Esophagus muscularis mucosa (tissue), 4 donors: ENCODE data around the gene CDC42EP2. TPM values are rescaled to one million over a fixed set of nuclear protein-coding genes. Genes with fewer than 3 reads are reported as not detected.

Experiments used
- DNase-seq: peaks from one replicate; pipeline ENCODE4 v3.0.0-alpha.2; 2017; ENCODE audit errors: extremely low spot score
- H3K27ac ChIP-seq, 4 donors: fragments of 200-600 bp; sonication (generic); replicated peaks in 1 of 4; 1 replicate in 3 of 4; 2 replicates in 1 of 4; pipeline ENCODE4 v1.5.1; 2016 to 2019; ENCODE audit warnings: mild to moderate bottlenecking in 1 of 4
- H3K27me3 ChIP-seq, 4 donors: fragments of 200-600 bp; sonication (generic); one replicate each; pipeline versions ENCODE4 v1.5.1 to v1.6.0; 2016 to 2019
- H3K36me3 ChIP-seq, 4 donors: fragments of 200-600 bp; sonication (generic); one replicate each; pipeline ENCODE4 v1.5.1; 2016 to 2019
- H3K4me1 ChIP-seq, 4 donors: fragments of 200-600 bp; sonication (generic); one replicate each; pipeline ENCODE4 v1.5.1; 2016 to 2019
- H3K4me3 ChIP-seq, 4 donors: fragments of 200-600 bp; sonication (generic); 1 replicate in 2 of 4; 2 replicates in 2 of 4; pipeline ENCODE4 v1.5.1; 2016 to 2019; ENCODE audit warnings: mild to moderate bottlenecking in 4 of 4, moderate library complexity in 1 of 4
- H3K9me3 ChIP-seq, 4 donors: fragments of 200-600 bp; sonication (generic); 1 replicate in 3 of 4; 2 replicates in 1 of 4; pipeline ENCODE4 v1.5.1; 2016 to 2019
- CTCF ChIP-seq, 3 experiments: fragments of 200-600 bp in 2 of 3; fragments of 450-650 bp in 1 of 3; sonication (generic) in 2 of 3; IDR thresholded peaks; one replicate each; pipeline ENCODE4 v1.5.1; 2017 to 2019; ENCODE audit warnings: antibody characterized with exemption in 3 of 3, mild to moderate bottlenecking in 2 of 3, moderate library complexity in 1 of 3
- EP300 ChIP-seq: sonication (generic); formaldehyde crosslinking; IDR thresholded peaks from one replicate; pipeline ENCODE4 v1.6.1; 2017; ENCODE audit warnings: antibody characterized with exemption
- POLR2A ChIP-seq: fragments of 450-650 bp; IDR thresholded peaks from one replicate; pipeline ENCODE4 v1.6.1; 2017; ENCODE audit warnings: antibody characterized with exemption, moderate library complexity, mild to moderate bottlenecking, low read depth
- POLR2AphosphoS5 ChIP-seq, 2 donors: sonication (generic); formaldehyde crosslinking; IDR thresholded peaks; one replicate each; pipeline ENCODE4 v1.6.1; 2017; ENCODE audit warnings: antibody characterized with exemption in 2 of 2
- WGBS: methylation state at CpG from one replicate; pipeline ENCODE4 v1.1.5; 2018; 5-methylcytosine and 5-hydroxymethylcytosine counted together
- intact Hi-C: fragments of 100-400 bp; cut with DNase I; formaldehyde crosslinking; loops from one replicate; pipeline ENCODE4 v1.15.1; 2023
- total RNA-seq, 4 donors: library from RNA; depleted of rRNA; stranded (reverse); fragments of >200 nt; gene quantifications; one replicate each; pipeline versions ENCODE4 v1.1.0 to v1.2.1, GENCODE V29; 2016

CDC42EP2 gene
- total RNA-seq, 4 donors from 2014 or later, result 39.9 to 90.1 (median 54.4) TPM

DNA sequence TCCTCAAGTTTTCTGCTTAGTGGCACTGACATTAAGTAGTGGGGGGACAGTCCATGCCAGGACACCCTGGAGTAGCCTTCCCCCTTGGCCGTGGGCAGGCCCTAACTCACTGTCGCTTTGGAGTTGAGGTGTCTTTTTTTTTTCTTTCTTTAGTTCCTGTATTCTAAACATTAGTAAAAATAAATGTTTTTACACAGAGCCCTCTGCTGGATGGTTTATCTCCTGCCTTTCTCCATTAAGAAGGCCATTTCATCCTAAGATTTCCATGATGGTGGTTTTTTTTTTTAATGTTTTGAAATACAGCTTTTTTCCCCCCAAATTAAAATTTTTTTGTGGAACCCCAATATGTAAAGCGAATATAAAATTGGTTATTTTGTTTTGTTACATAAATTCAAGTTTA is 38.1 kb downstream of the CDC42EP2 start:
- DNase-seq, result no peak
- H3K27ac ChIP-seq, result no peak overlapping the region
- no peak overlapping the region for H3K4me3 ChIP-seq
- no peaks in the 10 kb centered on the region for H3K9me3 ChIP-seq
- peaks cover 27 to 30% (median 27%) of the 10 kb centered on the region in 4 donors for H3K4me1 ChIP-seq
- H3K36me3 ChIP-seq, result peaks cover 46 to 50% (median 49%) of the 10 kb centered on the region in 4 donors
- 66% methylated on average over 3 of the region's 3 CpGs for WGBS
- peaks cover 0 to 9% (median 0%) of the 10 kb centered on the region in 4 donors for H3K27me3 ChIP-seq
- TF ChIP-seq CTCF (IDR thresholded peaks at IDR 0.05) (peak in 2 of 3 experiments; percentile 19 to 36), EP300 (no peak)
- intact Hi-C loops, result no loop called here

DNA sequence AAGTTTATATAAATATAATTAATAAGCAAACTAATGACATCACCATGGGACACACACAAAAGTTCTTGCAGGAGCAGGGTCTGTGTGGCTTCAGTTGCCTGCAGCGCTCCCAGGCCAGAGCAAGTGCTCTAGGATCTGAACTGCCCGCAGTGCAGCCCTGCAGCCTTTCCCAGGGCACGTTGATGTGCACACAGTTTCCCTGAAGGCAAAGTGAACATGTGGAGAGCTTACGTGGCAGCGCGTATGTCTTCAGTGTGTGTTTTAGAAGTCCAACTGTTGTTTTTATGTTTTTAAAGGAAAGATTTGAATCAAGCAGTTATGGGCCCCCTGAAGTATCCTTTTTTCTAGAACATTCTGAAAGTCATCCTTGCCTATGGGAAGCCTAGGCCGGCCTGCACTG is 38.7 kb downstream of the CDC42EP2 start:
- H3K27me3 ChIP-seq, result peaks cover 0 to 9% (median 0%) of the 10 kb centered on the region in 4 donors
- intact Hi-C loops, result no loop called here
- no peak for DNase-seq
- H3K4me1 ChIP-seq, result peaks cover 27 to 30% (median 27%) of the 10 kb centered on the region in 4 donors
- H3K4me3 ChIP-seq, result peak overlapping the region in 1 of 4 donors; percentile 87
- TF ChIP-seq POLR2AphosphoS5 (IDR thresholded peaks at IDR 0.05), result no peak
- no peak for TF ChIP-seq POLR2A
- TF ChIP-seq EP300, result no peak
- TF ChIP-seq CTCF (IDR thresholded peaks at IDR 0.05), result no peak
- WGBS, result 72% methylated on average over 7 of the region's 7 CpGs
- H3K27ac ChIP-seq, result peak overlapping the region; percentile 71 to 83 (median 78)
- no peaks in the 10 kb centered on the region for H3K9me3 ChIP-seq
- H3K36me3 ChIP-seq, result peaks cover 40 to 44% (median 43%) of the 10 kb centered on the region in 4 donors

- peak overlapping the region; percentile 69 to 87 (median 78) for H3K4me3 ChIP-seq
- 18% methylated on average over 16 of the region's 16 CpGs for WGBS
- H3K27me3 ChIP-seq, result peaks cover 0 to 9% (median 0%) of the 10 kb centered on the region in 4 donors
- peak overlapping the region; percentile 71 to 83 (median 78) for H3K27ac ChIP-seq
- intact Hi-C loops, result no loop called here
- DNase-seq, result no peak
- TF ChIP-seq EP300, result no peak
- TF ChIP-seq POLR2A, result no peak
- no peak for TF ChIP-seq CTCF (IDR thresholded peaks at IDR 0.05)
- TF ChIP-seq POLR2AphosphoS5 (IDR thresholded peaks at IDR 0.05), result no peak
- peaks cover 35 to 39% (median 38%) of the 10 kb centered on the region in 4 donors for H3K36me3 ChIP-seq
- H3K4me1 ChIP-seq, result peaks cover 27 to 30% (median 27%) of the 10 kb centered on the region in 4 donors
- no peaks in the 10 kb centered on the region for H3K9me3 ChIP-seq
Observed at GRCh38 chr11:65353900-65354264, 39.2 kb downstream of the CDC42EP2 start.

DNA sequence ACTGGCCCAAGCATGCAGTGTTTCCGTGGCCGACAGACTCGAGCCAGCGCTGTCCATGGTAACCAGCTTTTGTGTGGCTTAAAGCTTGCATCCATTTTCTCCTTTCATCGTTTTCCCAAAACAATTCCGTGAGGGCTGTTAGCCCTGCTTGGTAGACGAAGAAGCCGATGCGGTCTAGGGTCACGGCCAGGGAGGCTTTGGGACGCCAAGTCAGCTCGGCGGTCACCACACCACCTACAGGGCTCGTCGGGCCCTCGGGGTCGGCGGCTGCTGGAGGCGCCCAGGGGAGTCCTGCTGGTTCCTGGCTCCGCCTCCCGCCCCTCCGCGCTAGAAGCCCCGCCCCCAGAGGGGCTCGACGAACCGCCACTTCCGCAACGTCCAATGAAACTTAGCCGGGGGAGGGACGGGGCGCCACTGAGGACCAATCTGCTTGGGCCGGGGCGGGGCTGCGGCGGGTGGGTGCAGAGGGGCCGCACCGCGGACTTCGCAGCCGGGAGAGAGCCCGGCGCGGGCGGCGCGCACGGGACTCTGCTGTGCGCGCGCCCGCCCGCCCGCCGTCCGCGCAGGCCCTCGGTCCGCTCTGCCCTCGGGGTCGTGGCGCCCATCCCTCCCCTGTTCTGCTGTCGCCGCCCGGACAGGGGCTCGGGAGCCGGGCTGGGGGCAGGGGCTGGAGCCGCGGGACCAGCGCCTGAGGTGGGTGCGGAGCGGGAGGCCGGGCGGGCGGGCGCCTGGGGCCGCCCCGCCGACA is 39.8 kb downstream of the CDC42EP2 start, which contains the start of gene TIGD3:
Gene TIGD3 (plus strand): TSS at position 487 of the 748 bp plus-strand sequence. CDS start 1,058 bp downstream, outside the sequence.
- H3K27ac ChIP-seq, result peak within 1 kb of the TSS; percentile 71 to 83 (median 78)
- DNase-seq, result peak; percentile 99
- intact Hi-C loops, result no loop called here
- peaks cover 29 to 33% (median 32%) of the 10 kb centered on the region in 4 donors for H3K36me3 ChIP-seq
- 0% methylated on average over 6 of the region's 79 CpGs for WGBS
- TF ChIP-seq POLR2A (no peak), EP300 (no peak), POLR2AphosphoS5 (IDR thresholded peaks at IDR 0.05) (peak; percentile 67 to 71), CTCF (IDR thresholded peaks at IDR 0.05) (peak in 1 of 3 experiments; percentile 11)
- H3K4me1 ChIP-seq, result peaks cover 27 to 30% (median 27%) of the 10 kb centered on the region in 4 donors
- peak within 1 kb of the TSS; percentile 69 to 87 (median 78) for H3K4me3 ChIP-seq
- H3K9me3 ChIP-seq, result no peaks in the 10 kb centered on the region
- peaks cover 0 to 9% (median 0%) of the 10 kb centered on the region in 4 donors for H3K27me3 ChIP-seq
